Measurements from ENCODE around the gene RNF130. TPM values are rescaled to one million over a fixed set of nuclear protein-coding genes. Genes with fewer than 3 reads are reported as not detected.
A peak's percentile ranks its signal among the peaks of the same experiment; 100 is the strongest.

Gene RNF130
- total and polyA plus RNA-seq, 9 of the 15 experiments (the other 6 are each of a cell fraction or from before 2014, with no cell fraction given) = 5.8 to 39.4 (median 27.1) TPM

DNA sequence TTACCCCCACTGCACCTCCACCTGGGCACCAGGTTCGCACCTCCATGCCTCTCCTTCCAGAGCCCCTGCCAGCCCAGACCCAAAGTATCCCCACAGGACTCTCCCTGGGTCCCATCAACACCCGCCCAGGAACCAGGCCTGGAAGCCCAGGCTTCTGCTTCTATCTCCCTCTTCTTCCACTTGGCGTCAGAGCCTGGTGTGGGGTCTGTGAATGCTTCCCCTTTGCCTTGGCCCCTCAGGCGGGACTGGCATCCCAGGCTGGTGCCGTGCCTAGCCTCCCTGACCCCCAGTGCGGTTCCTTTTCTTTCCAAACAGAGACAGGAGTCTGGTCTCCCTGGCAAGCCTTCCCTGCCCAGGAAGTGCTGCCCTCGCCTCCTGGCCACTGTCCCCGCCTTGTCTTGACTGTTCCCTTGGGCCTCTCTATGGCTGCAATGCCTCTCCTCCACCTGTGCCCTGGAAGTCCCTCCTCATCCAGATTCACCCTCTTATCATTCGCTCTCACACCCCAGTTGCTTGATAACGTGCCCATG lies 156.1 kb downstream of the RNF130 start:
- in situ Hi-C loops (cut with MboI) = no loop called here
- CTCF ChIA-PET (ENCODE audit: low intra/inter-chr PET ratio) = no interaction called here
- Histone ChIP-seq H3K36me3 (ENCODE audit: control insufficient read depth, insufficient read depth, low read length) (no peaks in the 10 kb centered on the region), H3K79me2 (ENCODE audit: control insufficient read depth, insufficient read depth, low read length) (no peaks in the 10 kb centered on the region), H2AFZ (ENCODE audit: low read depth, low read length) (no peak overlapping the region), H3K27me3 (ENCODE audit: control insufficient read depth in 2 of 2, insufficient read depth in 2 of 2, low read length in 2 of 2) (peaks cover 38 to 59% of the 10 kb centered on the region in 2 experiments), H3K4me1 (replicated peaks in 1 of 2; ENCODE audit: control insufficient read depth in 2 of 2, insufficient read depth in 2 of 2, low read length in 2 of 2) (peaks cover 8 to 13% of the 10 kb centered on the region in 2 experiments; a peak in 4 of 5 replicates), H3K9ac (ENCODE audit: insufficient read depth in 1 of 2, low read depth in 2 of 2, low read length in 2 of 2) (0 out of 4 replicates have a peak overlapping the region, but pooled peaks of 1 of the 2 experiments have one; percentile 31), H3K9me1 (ENCODE audit: control insufficient read depth, insufficient read depth, low read length) (no peaks in the 10 kb centered on the region), H3K4me3 (no peak overlapping the region), H3K9me3 (replicated peaks; ENCODE audit: control insufficient read depth, insufficient read depth, low read depth, low read length) (no peaks in the 10 kb centered on the region), H3K27ac (ENCODE audit: extremely low read depth, low read depth, low read length) (no peak overlapping the region), H3K4me2 (ENCODE audit: insufficient read depth, low read length) (no peak overlapping the region), H4K20me1 (replicated peaks; ENCODE audit: control insufficient read depth, insufficient read depth, low read length) (no peaks in the 10 kb centered on the region)
- ATAC-seq = no peak
- no peak for DNase-seq (ENCODE audit: extremely low read depth in 1 of 4, low spot score in 3 of 4)
- no TSS peak for BruUV-seq (replicated peaks)
- FAIRE-seq = no peak
- 16% methylated on average over 9 of the region's 10 CpGs for WGBS (ENCODE audit: insufficient coverage, low coverage, missing lambda C conversion rate)
- intact Hi-C loops (cut with micrococcal nuclease) = no loop called here
- POLR2A ChIA-PET = interaction anchor here (0.5 to 1.4 kb wide), 3 partner anchors 10 to 636 kb away, joined by 3 to 4 read pairs (median 3); no protein-coding TSS in a partner anchor
- no peak for TF ChIP-seq PHF20 (IDR thresholded peaks at IDR 0.05; ENCODE audit: partially characterized antibody)
- TF ChIP-seq NFXL1 (CRISPR knock-in tag; IDR thresholded peaks at IDR 0.05) = no peak
- TF ChIP-seq POLR2H (tag; IDR thresholded peaks at IDR 0.05; ENCODE audit: low read depth) = no peak
- TF ChIP-seq, protein P1, sequence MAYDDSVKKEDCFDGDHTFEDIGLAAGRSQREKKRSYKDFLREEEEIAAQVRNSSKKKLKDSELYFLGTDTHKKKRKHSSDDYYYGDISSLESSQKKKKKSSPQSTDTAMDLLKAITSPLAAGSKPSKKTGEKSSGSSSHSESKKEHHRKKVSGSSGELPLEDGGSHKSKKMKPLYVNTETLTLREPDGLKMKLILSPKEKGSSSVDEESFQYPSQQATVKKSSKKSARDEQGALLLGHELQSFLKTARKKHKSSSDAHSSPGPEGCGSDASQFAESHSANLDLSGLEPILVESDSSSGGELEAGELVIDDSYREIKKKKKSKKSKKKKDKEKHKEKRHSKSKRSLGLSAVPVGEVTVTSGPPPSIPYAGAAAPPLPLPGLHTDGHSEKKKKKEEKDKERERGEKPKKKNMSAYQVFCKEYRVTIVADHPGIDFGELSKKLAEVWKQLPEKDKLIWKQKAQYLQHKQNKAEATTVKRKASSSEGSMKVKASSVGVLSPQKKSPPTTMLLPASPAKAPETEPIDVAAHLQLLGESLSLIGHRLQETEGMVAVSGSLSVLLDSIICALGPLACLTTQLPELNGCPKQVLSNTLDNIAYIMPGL (CRISPR knock-in tag; IDR thresholded peaks at IDR 0.05) = no peak
- no peak for TF ChIP-seq FOXP1 (CRISPR knock-in tag; IDR thresholded peaks at IDR 0.05)
- TF ChIP-seq FOXK1 (CRISPR knock-in tag; IDR thresholded peaks at IDR 0.05; ENCODE audit: borderline replicate concordance) = no peak
- TF ChIP-seq ZNF764 (CRISPR knock-in tag; IDR thresholded peaks at IDR 0.05; ENCODE audit: low read depth) = no peak
- TF ChIP-seq ZBTB8A (IDR thresholded peaks at IDR 0.05; ENCODE audit: partially characterized antibody) = no peak
- TF ChIP-seq, protein P2, sequence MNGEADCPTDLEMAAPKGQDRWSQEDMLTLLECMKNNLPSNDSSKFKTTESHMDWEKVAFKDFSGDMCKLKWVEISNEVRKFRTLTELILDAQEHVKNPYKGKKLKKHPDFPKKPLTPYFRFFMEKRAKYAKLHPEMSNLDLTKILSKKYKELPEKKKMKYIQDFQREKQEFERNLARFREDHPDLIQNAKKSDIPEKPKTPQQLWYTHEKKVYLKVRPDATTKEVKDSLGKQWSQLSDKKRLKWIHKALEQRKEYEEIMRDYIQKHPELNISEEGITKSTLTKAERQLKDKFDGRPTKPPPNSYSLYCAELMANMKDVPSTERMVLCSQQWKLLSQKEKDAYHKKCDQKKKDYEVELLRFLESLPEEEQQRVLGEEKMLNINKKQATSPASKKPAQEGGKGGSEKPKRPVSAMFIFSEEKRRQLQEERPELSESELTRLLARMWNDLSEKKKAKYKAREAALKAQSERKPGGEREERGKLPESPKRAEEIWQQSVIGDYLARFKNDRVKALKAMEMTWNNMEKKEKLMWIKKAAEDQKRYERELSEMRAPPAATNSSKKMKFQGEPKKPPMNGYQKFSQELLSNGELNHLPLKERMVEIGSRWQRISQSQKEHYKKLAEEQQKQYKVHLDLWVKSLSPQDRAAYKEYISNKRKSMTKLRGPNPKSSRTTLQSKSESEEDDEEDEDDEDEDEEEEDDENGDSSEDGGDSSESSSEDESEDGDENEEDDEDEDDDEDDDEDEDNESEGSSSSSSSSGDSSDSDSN (IDR thresholded peaks at IDR 0.05; ENCODE audit: borderline replicate concordance in 1 of 2, low read depth in 2 of 2, low read length in 2 of 2) = no peak
- no peak for TF ChIP-seq CBX2 (IDR thresholded peaks at IDR 0.05; ENCODE audit: insufficient read depth, low read length, poor library complexity, severe bottlenecking)
- TF ChIP-seq ZNF586 (CRISPR knock-in tag; conservative IDR thresholded peaks at IDR 0.05) = no peak
- TF ChIP-seq DMBX1 (CRISPR knock-in tag; IDR thresholded peaks at IDR 0.05; ENCODE audit: borderline replicate concordance) = no peak
- TF ChIP-seq FOXM1 (IDR thresholded peaks at IDR 0.05; ENCODE audit: low read depth) = no peak
- TF ChIP-seq FOXM1 (CRISPR knock-in tag; IDR thresholded peaks at IDR 0.05; ENCODE audit: low read depth) = no peak
- no peak for TF ChIP-seq STAG1 (CRISPR knock-in tag; IDR thresholded peaks at IDR 0.05; ENCODE audit: borderline replicate concordance)
- TF ChIP-seq RBM17 (IDR thresholded peaks at IDR 0.05; ENCODE audit: borderline replicate concordance, low read depth, low read length) = no peak
- no peak for TF ChIP-seq SRSF9 (IDR thresholded peaks at IDR 0.05; ENCODE audit: borderline replicate concordance, low read depth, low read length)
